Left kidney (tissue), 2 donors: Measurements from ENCODE around the gene DNAJC16. TPM values are rescaled to one million over a fixed set of nuclear protein-coding genes. Genes with fewer than 3 reads are reported as not detected.
"Not testable (repeated sequence)": the region's sequence is repeated elsewhere in the genome, so short reads cannot be mapped to it uniquely, and the experiment has no call there.

Experiments used
- DNase-seq: peaks from one replicate; pipeline ENCODE4 v3.0.0-alpha.2; 2013
- polyA plus RNA-seq: library from polyadenylated mRNA; unstranded; fragments of 120-200 nt; gene quantifications from one replicate; pipeline ENCODE4 v1.2.1, GENCODE V29; 2013; ENCODE audit not compliant: insufficient read length

DNAJC16 gene
- polyA plus RNA-seq, 1 donor: 36.6 TPM

DNA sequence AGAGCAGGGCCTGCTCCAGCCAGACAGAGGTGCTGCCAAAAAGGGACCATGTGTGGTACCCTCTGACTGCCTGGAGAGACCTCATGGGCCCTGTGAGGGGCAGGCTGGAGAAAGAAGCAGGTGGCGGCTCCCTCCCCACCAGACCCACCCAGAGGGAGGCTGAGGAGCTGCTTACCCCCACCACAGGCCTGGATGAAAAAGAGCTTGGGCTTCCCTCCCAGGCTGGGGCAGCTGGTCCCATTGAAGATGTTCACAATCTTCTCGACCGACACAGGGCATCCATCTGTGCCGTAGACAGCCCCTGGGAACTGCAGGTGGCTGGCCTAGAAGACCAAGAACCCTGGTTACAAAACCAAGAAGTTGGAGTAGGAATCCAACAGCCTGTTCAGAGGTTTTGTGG is 22.2 kb upstream of the DNAJC16 start:
- no peak for DNase-seq

GRCh38 chr1:15506831-15507230 is 19.8 kb upstream of the DNAJC16 start:
- no peak for DNase-seq

- DNase-seq: no peak
Observed at GRCh38 chr1:15507278-15507677, 19.4 kb upstream of the DNAJC16 start.

- no peak for DNase-seq
Observed at GRCh38 chr1:15508700-15509487, 17.8 kb upstream of the DNAJC16 start.

GRCh38 chr1:15509586-15509985 is 17.1 kb upstream of the DNAJC16 start:
- no peak for DNase-seq

DNA sequence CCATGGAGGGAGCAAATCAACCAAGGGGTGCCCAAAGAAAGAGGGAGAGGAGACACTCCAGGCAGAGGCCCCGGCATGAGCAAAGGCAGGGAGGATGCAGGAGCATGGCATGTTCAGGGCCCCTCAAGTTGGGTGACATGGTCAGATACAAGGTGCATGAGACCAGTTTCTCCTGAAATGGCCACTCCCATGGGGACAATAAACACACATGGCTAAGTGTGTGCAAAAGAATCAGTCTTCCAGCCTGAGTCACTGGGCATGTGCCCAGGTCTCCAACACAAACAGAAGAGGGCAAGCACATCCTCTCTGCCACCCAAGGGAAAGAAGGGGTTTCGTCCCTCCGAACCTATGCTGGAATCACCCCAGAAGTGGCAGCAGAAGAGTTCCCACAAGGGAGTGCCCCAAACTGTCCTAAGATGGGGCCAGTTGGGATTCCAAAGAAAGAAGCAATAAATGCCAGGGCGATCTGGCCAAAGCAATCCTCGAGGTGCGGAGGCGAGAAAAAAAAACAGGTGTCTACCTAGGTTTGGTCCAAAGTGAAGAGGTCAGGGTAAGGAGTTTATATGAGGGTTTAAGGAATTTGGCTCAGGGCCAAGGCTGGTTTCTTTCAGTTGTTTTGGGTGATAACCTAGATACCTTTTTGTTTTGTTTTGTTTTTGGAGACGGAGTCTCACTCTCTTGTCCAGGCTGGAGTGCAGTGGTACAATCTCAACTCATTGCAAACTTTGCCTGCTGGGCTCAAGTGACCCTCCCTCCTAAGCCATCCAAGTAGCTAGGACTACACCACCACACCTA is 15.8 kb upstream of the DNAJC16 start:
- DNase-seq: no peak

- no peak for DNase-seq
Observed at GRCh38 chr1:15513192-15513591, 13.5 kb upstream of the DNAJC16 start.

GRCh38 chr1:15513919-15514318 is 12.7 kb upstream of the DNAJC16 start:
- no peak for DNase-seq

- not testable (repeated sequence) for DNase-seq
Observed at GRCh38 chr1:15514557-15514956, 12.1 kb upstream of the DNAJC16 start.

DNA sequence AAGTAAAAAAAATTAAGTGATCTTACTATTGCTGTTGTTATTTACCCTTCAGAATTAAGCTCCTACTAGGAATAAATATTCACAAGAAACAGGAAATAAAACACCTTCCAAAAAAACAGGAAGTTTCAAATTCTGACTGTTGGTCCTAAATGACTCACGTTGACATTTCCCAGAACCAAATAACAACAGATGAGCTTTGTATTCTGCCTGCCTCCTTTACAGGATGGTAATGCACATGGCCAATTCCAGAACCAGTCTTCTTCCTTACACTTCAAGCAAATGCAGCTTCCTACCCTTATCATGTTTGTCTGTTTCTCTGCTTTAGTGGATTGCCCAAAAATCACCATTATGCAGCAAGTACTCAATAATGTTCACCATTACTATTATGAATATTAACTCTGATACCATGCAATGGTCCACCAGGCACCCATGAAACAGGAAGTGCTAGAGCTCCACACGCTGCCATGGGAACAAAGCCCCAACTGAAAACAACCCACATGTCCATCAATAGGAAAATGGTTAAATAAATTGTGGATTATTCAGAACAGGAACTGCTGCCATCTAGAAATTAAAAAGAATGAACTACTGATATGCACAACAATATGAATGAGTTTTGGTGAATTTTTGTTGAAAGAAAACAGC is 11.5 kb upstream of the DNAJC16 start:
- DNase-seq: no peak

DNA sequence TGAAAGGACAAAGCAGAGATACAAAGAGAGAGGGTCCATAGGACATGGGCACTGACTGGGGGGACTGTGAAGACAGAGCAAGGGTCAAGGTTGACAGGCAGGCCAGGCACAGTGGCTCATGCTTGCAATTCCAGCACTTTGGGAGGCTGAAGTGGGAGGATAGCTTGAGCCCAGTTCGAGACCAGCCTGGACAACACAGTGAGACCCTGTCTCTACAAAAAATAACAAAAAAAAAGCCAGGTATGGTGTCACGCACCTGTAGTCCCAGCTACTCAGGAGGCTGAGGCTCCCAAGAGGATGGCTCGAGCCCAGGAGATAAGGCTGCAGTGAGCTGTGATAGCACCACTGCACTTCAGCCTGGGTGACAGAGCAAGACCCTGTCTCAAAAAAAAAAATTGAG is 7.0 kb upstream of the DNAJC16 start:
- DNase-seq: no peak

DNA sequence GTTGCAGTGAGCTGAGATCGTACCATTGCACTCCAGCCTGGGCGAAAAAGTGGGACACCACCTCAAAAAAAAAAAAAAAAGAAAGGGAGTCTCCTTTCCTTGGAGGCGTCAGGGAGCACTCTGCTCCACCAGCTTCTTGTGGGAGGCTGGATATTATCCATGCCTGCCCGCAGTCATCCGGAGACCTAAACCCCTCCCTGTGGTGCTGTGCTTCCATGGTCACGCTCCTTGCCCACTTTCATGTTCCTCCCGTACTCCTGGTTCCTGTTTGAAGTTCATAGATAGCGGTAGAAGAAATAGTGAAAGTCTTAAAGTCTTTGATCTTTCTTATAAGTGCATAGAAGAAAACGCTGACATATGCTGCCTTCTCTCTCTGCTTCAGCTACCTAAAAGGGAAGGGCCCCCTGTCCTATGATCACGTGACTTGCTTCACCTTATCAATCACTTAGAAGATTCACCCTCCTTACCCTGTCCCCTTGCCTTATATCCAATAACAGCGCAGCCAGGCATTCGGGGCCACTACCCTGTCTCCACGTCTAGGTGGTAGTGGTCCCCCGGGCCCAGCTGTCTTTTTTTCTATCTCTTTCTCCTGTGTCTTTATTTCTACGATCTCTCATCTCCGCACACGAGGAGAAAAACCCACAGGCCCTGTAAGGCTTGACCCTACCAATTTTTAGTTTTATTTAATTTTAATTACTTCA is 5.3 kb upstream of the DNAJC16 start:
- DNase-seq: peak; percentile 39

DNA sequence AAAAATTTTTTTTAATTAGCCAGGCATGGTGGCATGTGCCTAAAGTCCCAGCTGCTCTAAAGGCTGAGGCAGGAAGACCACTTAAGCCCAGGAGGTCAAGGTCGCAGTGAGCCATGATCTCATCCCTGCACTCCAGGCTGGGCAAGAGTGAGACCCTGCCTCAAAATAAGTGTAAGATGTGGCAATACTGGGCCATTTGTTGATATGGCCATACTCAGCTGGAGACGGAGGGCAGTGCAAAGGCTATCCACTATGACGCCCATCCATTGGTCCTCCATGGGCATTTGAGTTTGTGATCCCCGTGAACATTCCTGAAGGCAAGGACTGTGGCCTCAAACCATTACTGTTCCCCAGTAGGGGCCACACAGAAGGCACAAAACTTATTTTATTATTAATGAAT is 4.1 kb upstream of the DNAJC16 start:
- no peak for DNase-seq

GRCh38 chr1:15523104-15524020 is 3.3 kb upstream of the DNAJC16 start:
- no peak for DNase-seq

DNA sequence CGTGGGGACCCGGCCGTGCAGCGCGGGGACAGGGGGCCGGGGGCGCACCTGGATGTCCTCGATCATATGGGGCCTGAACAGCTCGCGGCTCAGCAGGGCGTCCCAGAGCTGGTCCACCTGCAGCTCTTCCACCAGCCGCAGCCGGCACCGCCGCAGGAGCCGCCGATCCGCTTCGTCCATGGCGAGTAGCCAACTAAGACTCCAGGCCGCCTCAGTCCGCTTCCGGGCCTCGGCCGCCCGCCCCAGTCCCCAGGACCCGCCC is 2.7 kb upstream of the DNAJC16 start, which contains the start of gene CASP9:
Gene CASP9, minus strand, starts transcription at position 195 of the 262 bp plus-strand sequence. Its CDS starts 15 bp downstream, at position 180.
- no peak for DNase-seq

- peak; percentile 98 for DNase-seq
Observed at GRCh38 chr1:15524283-15525049, 2.2 kb upstream of the DNAJC16 start.

- DNase-seq: no peak
Observed at GRCh38 chr1:15525050-15526020, 1.3 kb upstream of the DNAJC16 start.

DNA sequence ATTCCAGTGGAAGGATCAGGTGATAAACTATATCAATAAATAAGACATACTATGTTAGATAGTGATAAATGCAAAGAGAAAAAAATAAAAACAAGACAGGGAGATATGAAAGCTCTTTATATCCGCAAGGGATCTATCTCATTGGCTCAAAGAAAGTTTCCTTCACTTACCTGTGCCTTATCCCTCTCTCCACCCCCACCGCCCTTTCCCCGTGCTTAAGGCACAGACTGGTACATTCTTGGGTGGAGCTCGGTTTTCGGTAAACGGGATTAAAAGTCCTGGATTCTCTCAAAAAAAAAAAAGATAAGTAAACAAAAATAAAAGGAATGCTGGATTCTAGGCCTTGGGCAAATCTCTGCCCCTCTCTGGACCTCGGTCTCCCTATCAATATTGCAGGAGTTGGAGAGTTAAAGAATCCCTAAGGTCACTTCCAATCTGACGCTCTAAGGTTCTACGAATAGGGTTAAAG is 593 bp upstream of the DNAJC16 start:
- no peak for DNase-seq

DNA sequence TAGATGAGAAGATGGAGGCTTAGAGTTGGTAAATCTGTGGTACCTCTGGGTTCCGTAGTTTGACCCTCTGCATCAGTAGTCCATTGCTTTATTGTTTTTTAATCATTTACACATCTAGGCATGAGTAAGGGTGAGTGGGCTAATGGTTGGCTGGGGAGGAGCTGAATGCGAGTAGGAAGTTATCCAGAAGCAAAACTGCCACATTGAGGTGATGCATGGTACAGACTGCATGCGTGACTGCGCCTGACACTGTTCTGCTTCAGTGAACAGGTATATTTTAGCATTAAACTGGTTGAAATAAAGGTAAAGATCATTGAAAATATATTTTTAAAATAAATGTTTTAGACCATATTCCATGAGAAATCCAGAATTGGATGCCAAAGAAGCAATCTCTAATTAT is 4.4 kb downstream of the DNAJC16 start:
- no peak for DNase-seq
